ENCODE results near the gene PRAMEF1. TPM values are rescaled to one million over a fixed set of nuclear protein-coding genes. Genes with fewer than 3 reads are reported as not detected.

The PRAMEF1 gene
- total and polyA plus RNA-seq, 2 of the 8 experiments (the other 6 are each of a cell fraction or from before 2014, with no cell fraction given), result not detected

DNA sequence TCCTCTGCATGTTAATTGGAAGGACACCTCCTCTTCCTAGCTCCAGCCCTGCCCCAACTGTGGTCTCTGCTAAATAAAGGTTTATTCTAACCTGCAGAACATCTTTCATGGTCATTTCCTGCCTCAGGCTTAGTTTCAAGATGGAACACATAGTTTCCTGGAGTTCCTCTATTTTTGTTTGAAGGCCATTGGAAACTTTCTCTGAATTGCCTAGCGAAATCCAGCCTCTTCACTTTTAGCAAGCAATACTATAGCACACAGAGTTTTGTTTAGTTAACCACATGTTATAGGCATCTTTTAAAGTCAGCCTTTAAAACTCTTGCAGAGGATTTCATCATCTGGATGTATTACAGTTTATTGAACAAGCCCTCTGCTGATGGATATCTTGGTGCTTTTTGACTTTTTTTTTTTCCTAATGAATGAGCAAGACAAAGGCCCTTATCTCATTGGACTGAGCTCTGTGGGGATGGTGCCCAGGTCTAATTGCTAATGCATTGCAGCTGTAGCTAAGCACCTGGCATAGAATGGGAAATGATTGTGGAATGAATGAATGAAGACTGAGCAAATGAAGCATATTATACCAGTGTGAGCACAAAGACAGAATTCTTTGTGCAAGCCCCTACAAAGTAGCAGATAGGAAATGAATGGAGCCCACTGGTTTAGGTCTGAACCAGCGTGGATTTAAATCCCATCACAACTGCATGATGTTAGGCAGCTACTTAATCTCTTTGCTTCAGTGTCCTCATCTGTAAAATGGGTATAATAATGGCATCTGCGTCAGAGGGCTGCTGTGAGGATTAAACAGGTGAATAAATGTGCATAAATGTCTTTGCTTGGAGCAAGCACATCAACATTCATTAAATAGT is 45.8 kb upstream of the PRAMEF1 start:
- no peak overlapping the region for H3K56ac ChIP-seq (replicated peaks; ENCODE audit: insufficient read length, low read depth, low read length)
- TF ChIP-seq TCF12 (IDR thresholded peaks at IDR 0.05; ENCODE audit: low read depth, low read length) (no peak), KDM1A (IDR thresholded peaks at IDR 0.05; ENCODE audit: borderline replicate concordance, low read length) (0 out of 2 replicates have a peak, but pooled peaks have one; percentile 52)
- no peak overlapping the region for H3K4me2 ChIP-seq (ENCODE audit: insufficient read depth in 1 of 2, low read depth in 2 of 2, low read length in 2 of 2)
- no peaks in the 10 kb centered on the region for H3K36me3 ChIP-seq (ENCODE audit: control insufficient read depth in 2 of 4, insufficient read depth in 4 of 4, low read length in 3 of 4)
- no peak overlapping the region for H3K4ac ChIP-seq (replicated peaks; ENCODE audit: insufficient read length, low read depth, low read length)
- H2BK20ac ChIP-seq (ENCODE audit: low read length), result no peak overlapping the region; the same call in 1 of the 2 replicates
- no peak overlapping the region for H3K18ac ChIP-seq (ENCODE audit: extremely low read depth, low read length)
- no peak overlapping the region for H3K4me3 ChIP-seq (ENCODE audit: extremely low read depth in 1 of 4, insufficient read depth in 2 of 4, low read depth in 3 of 4, low read length in 4 of 4)
- no peak overlapping the region for H2BK5ac ChIP-seq (ENCODE audit: low read depth, low read length)
- H4K91ac ChIP-seq (replicated peaks; ENCODE audit: insufficient read length, low read length), result no peak overlapping the region
- H4K20me1 ChIP-seq (replicated peaks in 1 of 2; ENCODE audit: control insufficient read depth in 1 of 2, insufficient read depth in 2 of 2, low read length in 2 of 2), result no peaks in the 10 kb centered on the region
- H2AK5ac ChIP-seq (ENCODE audit: low read depth, low read length), result no peak overlapping the region
- no peak overlapping the region for H3K27ac ChIP-seq (ENCODE audit: low read depth, low read length)
- no peaks in the 10 kb centered on the region for H3K79me2 ChIP-seq (ENCODE audit: control insufficient read depth in 1 of 2, insufficient read depth in 2 of 2, low read length in 2 of 2)
- FAIRE-seq (no peak), DNase-seq (ENCODE audit: low read depth in 1 of 2, low spot score in 2 of 2) (no peak)
- H3K23ac ChIP-seq (ENCODE audit: insufficient read length), result no peak overlapping the region
- H3K23me2 ChIP-seq (ENCODE audit: low read depth, low read length), result no peaks in the 10 kb centered on the region
- 84% methylated on average over 3 of the region's 3 CpGs; no CpG with 5 or more reads in 1 of the 2 experiments for WGBS, 2 experiments (ENCODE audit: extremely low coverage in 1 of 2, insufficient coverage in 1 of 2, insufficient read length in 1 of 2, insufficient replicate concordance in 2 of 2, low coverage in 1 of 2, low lambda C conversion rate in 2 of 2, missing lambda C conversion rate in 1 of 2)
- no peak overlapping the region for H2BK12ac ChIP-seq (ENCODE audit: low read depth, low read length)
- H3K9me3 ChIP-seq (ENCODE audit: insufficient read depth in 2 of 2, low read depth in 1 of 2, low read length in 1 of 2), result no peaks in the 10 kb centered on the region
- POLR2A ChIA-PET (ENCODE audit: partially characterized antibody), result interaction anchor here (0.8 kb wide), 1 partner anchor 23 kb away, joined by 3 read pairs; no protein-coding TSS in a partner anchor
- H3K4me1 ChIP-seq (replicated peaks in 1 of 4; ENCODE audit: control insufficient read depth in 3 of 4, insufficient read depth in 4 of 4, low read length in 3 of 4), result no peaks in the 10 kb centered on the region; a peak in 1 of 7 replicates
- no peak overlapping the region for H2BK120ac ChIP-seq (replicated peaks; ENCODE audit: low read depth, low read length)
- no peaks in the 10 kb centered on the region for H3K79me1 ChIP-seq (ENCODE audit: low read depth, low read length)
- no peak overlapping the region for H4K5ac ChIP-seq (ENCODE audit: insufficient read length, low read depth, low read length)
- CTCF ChIA-PET (ENCODE audit: partially characterized antibody), result interaction anchor here (0.7 to 1.7 kb wide), 5 partner anchors 11 to 30 kb away, joined by 3 to 4 read pairs (median 3); no protein-coding TSS in a partner anchor
- peak overlapping the region in 1 of 4 experiments; percentile 8; a peak in 3 of 7 replicates for H3K9ac ChIP-seq (replicated peaks in 1 of 4; ENCODE audit: extremely low read depth in 1 of 4, low read depth in 3 of 4, low read length in 3 of 4)
- no peaks in the 10 kb centered on the region; a peak in 1 of 7 replicates for H3K27me3 ChIP-seq (replicated peaks in 1 of 4; ENCODE audit: control insufficient read depth in 3 of 4, extremely low read depth in 1 of 4, insufficient read depth in 3 of 4, low read length in 3 of 4)
- no peak overlapping the region for H2AFZ ChIP-seq (ENCODE audit: low read length)
- H4K8ac ChIP-seq (ENCODE audit: extremely low read depth, insufficient read depth, low read length), result no peak overlapping the region
- H2BK15ac ChIP-seq (ENCODE audit: low read length), result no peak overlapping the region
- H3K14ac ChIP-seq (ENCODE audit: insufficient read length), result no peak overlapping the region
